SK-N-SH (cell line): ENCODE measurements around the gene THBD.

Source experiments
- EZH2phosphoT487 ChIP-seq: fragments of 200-600 bp; sonication (generic); IDR thresholded peaks from 2 replicates; pipeline ENCODE4 v1.6.1; 2017; ENCODE audit warnings: low read depth, mixed run types, mild to moderate bottlenecking, antibody characterized with exemption, moderate library complexity, borderline replicate concordance
- MXI1 ChIP-seq: IDR thresholded peaks from 2 replicates; pipeline ENCODE4 v1.6.1; 2012; ENCODE audit warnings: mild to moderate bottlenecking, low read depth, low read length, improper control_type of control experiment
- TAF1 ChIP-seq: IDR thresholded peaks from 2 replicates; pipeline ENCODE4 v1.6.1; 2012; ENCODE audit warnings: low read depth, mild to moderate bottlenecking, low read length, moderate library complexity, borderline replicate concordance
- TEAD4 ChIP-seq: IDR thresholded peaks from 2 replicates; pipeline ENCODE4 v1.4.0; 2012; ENCODE audit warnings: mild to moderate bottlenecking, borderline replicate concordance; ENCODE audit not compliant: insufficient read depth
- TF ChIP-seq, protein P1 (sequence below): fragments of 200-600 bp; sonication (generic); IDR thresholded peaks from 2 replicates; pipeline ENCODE4 v1.6.1; 2017; ENCODE audit warnings: antibody characterized with exemption, mild to moderate bottlenecking, moderate library complexity

DNA sequence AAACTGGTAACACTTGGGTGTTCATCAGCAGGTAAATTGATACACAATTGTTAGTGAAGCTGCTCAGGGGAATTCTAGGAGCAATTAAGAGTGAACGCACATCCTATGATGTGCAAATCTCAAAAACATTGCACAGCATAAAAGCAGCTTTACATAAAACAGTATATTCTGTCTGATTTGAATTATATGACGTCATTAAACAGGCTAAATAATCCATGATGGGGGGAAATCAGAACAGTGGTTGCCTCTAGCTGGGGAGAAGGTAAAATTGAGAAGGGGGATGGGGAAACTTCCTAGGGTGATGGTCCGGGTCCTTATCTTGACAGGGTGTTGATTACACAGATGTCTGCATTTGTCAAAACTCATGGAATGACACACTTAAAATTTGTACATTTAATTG, 17.3 kb upstream of the THBD start:
- TF ChIP-seq, protein P1, sequence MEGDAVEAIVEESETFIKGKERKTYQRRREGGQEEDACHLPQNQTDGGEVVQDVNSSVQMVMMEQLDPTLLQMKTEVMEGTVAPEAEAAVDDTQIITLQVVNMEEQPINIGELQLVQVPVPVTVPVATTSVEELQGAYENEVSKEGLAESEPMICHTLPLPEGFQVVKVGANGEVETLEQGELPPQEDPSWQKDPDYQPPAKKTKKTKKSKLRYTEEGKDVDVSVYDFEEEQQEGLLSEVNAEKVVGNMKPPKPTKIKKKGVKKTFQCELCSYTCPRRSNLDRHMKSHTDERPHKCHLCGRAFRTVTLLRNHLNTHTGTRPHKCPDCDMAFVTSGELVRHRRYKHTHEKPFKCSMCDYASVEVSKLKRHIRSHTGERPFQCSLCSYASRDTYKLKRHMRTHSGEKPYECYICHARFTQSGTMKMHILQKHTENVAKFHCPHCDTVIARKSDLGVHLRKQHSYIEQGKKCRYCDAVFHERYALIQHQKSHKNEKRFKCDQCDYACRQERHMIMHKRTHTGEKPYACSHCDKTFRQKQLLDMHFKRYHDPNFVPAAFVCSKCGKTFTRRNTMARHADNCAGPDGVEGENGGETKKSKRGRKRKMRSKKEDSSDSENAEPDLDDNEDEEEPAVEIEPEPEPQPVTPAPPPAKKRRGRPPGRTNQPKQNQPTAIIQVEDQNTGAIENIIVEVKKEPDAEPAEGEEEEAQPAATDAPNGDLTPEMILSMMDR: no peak
- TF ChIP-seq TAF1: no peak
- no peak for TF ChIP-seq EZH2phosphoT487
- TF ChIP-seq MXI1: no peak
- TF ChIP-seq TEAD4: no peak
